HG03575 (cell line): ENCODE data around the gene NEAT1.
"Not testable (repeated sequence)": the region's sequence is repeated elsewhere in the genome, so short reads cannot be mapped to it uniquely, and the experiment has no call there.

Experiments
- ATAC-seq: cut with Tn5 transposase; IDR thresholded peaks from one replicate; pipeline ENCODE4 v1.9.1; 2021; ENCODE audit not compliant: unreplicated experiment, insufficient number of reproducible peaks, low FRiP score; ENCODE audit errors: extremely low read depth

The NEAT1 gene

GRCh38 chr11:65471447-65471891 is 48.9 kb downstream of the NEAT1 start:
- ATAC-seq = no peak

DNA sequence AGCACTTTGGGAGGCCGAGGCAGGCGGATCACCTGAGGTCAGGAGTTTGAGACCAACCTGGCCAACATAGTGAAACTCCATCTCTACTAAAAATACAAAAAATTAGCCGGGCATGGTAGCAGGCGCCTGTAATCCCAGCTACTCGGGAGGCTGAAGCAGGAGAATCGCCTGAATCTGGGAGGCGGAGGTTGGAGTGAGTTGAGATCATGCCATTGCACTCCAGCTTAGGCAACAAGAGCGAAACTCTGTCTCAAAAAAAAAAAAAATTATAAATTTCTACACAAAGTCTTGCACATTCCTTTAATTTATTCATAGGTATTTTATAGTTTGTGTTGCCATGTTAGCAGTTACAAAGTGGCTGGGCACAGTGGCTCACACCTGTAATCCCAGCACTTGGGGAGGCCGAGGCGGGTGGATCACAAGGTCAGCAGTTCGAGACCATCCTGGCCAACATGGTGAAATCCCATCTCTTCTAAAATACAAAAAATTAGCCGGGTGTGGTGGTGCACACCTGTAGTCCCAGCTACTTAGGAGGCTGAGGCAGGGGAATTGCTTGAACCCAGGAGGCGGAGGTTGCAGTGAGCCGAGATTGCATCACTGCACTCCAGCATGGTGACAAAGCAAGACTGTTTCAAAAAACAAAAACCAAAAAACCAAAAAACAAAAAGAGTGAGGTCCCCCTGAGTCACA is 50.1 kb downstream of the NEAT1 start:
- not testable (repeated sequence) for ATAC-seq

DNA sequence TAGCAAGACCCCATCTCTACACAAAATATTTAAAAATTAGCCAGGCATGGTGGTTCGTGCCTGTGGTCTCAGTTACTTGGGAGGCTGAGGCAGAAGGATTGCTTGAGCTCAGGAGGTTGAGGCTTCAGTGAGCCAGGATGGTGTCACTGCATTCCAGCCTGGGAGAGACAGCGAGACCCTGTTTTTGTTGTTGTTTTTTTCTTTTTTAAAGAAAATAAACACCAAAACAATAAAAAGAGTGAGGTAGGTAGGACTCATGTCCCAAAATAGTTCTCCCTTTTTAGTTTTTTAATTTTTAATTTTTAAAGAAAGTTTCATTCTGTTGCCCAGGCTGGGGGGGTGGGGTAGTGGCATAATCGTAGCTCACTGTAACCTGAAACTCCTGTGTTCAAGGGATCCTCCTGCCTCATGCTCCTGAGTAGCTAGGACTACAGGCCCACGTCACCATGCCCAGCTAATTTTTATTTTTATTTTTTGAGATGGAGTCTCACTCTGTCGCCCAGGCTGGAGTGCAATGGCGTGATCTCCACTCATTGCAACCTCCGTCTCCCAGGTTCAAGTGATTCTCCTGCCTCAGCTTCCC is 50.8 kb downstream of the NEAT1 start:
- no peak for ATAC-seq

- no peak for ATAC-seq
Observed at GRCh38 chr11:65474864-65475263, 52.3 kb downstream of the NEAT1 start.

- ATAC-seq = no peak
Observed at GRCh38 chr11:65476632-65477148, 54.1 kb downstream of the NEAT1 start.

GRCh38 chr11:65477149-65477965 is 54.8 kb downstream of the NEAT1 start:
- no peak for ATAC-seq

DNA sequence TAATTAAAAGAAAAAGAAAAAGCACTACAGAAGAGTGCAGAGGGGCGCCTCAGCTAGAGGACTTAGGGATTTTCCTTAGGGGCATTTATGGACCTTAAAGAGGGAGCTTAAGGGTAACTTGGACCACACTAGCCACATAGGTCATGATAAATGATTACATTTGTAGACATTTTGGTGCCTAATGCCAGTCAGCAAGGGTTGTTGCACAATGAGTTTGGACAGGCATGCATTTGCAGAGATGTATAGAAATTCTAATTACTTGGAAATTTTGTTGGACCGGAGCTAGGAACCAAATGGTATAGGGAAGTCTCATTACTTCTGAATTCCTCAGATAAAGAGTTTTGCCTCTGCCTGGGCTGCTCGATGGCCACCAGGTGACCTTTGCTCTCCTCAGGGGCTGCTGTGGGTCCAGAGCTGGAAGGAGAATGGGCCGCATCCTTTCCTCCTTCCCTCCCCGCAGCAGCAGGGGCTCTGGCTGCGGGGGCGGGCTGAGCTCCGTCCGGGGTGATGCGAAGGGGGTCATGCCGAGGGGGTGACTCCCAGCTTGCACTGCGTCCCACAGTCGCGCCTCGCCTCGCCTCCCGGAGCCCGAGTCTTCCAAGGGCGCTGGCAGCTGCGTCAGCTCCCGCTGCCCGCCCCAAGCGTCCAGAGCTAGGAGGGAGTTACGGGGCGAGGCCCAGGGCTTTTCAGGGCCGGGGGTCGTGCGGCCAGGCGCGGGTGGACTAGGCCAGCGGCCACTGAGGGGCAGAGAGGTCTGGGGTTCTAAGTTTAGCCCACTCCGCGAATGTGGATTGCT is 56.0 kb downstream of the NEAT1 start:
- no peak for ATAC-seq

DNA sequence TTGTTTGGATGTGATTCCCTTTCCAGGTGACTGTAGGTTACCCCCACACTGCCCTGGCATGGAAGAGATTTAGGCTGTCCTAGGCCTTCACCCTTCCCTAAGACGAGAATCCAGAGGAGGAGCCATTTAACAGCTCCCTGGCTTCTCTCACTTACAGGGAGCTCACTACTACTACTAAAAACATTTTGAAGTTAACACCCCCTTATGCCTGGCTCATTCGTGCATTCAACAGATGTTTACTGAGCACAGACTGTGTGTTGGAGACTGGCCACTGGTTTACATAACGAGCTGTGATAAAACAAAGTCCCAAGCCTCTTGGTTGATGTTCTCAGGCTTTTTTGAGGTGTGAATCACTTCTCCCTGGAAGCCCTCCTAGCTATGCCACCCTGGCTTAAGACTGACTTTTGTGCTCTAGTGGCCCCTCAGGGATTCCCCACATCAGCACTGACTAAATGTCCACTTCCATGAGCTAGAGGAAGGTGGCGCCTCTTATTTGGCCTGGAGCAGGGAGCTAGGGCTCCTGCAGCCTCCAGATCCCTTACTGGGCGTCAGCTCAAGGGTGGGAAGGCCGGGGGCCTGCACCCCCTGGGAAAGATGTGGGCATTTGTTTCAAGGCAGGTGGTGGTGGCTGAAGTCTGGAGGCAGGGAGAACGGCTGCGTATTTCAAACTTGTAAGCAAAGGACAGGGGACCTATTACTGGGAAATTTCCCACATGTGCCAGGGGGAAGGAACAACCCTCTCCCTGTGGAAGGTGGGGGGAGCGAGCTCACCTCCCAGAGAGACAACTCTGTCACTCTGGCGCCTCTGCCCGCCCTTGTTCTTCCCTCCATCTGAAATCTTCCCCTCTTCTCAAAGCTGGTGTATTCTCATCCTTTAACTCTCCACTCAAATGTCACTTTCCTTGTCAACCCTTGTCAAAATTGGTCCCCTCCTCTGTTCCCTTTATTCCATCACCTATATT is 56.9 kb downstream of the NEAT1 start:
- ATAC-seq = no peak

GRCh38 chr11:65482306-65482850 is 59.8 kb downstream of the NEAT1 start:
- no peak for ATAC-seq

DNA sequence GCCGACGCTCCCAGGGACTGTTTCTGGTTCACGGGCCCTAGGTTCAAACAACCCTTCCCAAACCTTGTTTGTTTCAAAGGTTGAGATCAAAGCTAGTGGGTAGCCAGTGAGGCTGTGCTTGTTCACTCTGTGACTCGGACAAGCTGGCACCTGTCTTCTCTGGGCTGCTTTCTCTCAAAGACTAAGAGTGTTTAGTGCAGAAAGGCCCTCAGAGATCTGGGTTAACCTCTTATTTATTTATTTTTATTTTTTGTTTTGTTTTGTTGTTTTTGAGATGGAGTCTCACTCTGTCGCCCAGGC is 63.3 kb downstream of the NEAT1 start:
- no peak for ATAC-seq

GRCh38 chr11:65486570-65487466 is 64.2 kb downstream of the NEAT1 start:
- ATAC-seq = no peak

- no peak for ATAC-seq
Observed at GRCh38 chr11:65487467-65488272, 65.1 kb downstream of the NEAT1 start.

- ATAC-seq = no peak
Observed at GRCh38 chr11:65488273-65489034, 65.9 kb downstream of the NEAT1 start.

GRCh38 chr11:65489035-65489705 is 66.6 kb downstream of the NEAT1 start:
- ATAC-seq = no peak

- no peak for ATAC-seq
Observed at GRCh38 chr11:65489706-65490320, 67.2 kb downstream of the NEAT1 start.
